SK-N-SH treated with all-trans-retinoic acid at 6 μM for 48 hours (cell line): Measurements from ENCODE around the gene UTP18.

ENCODE experiments used
- ARNTL ChIP-seq: fragments of 450-650 bp; formaldehyde crosslinking; IDR thresholded peaks from 2 replicates; pipeline ENCODE4 v1.5.0; 2020; ENCODE audit warnings: low read depth, mild to moderate bottlenecking, moderate library complexity, borderline replicate concordance
- CSDC2 ChIP-seq: fragments of 250-450 bp; sonication (Bioruptor Pico); IDR thresholded peaks from 2 replicates; pipeline ENCODE4 v1.5.0; 2020; ENCODE audit warnings: mild to moderate bottlenecking, moderate library complexity
- ISL1 ChIP-seq: fragments of 250-450 bp; sonication (Bioruptor Pico); IDR thresholded peaks from 2 replicates; pipeline ENCODE4 v2.1.2; 2022; ENCODE audit warnings: mild to moderate bottlenecking, moderate library complexity
- OSR1 ChIP-seq: fragments of 250-450 bp; sonication (Bioruptor Pico); IDR thresholded peaks from 2 replicates; pipeline ENCODE4 v1.8.0; 2022; ENCODE audit warnings: moderate library complexity, mild to moderate bottlenecking, inconsistent platforms
- PATZ1 ChIP-seq: fragments of 250-450 bp; sonication (Bioruptor Pico); IDR thresholded peaks from 2 replicates; pipeline ENCODE4 v1.8.0; 2020; ENCODE audit warnings: mild to moderate bottlenecking, moderate library complexity, borderline replicate concordance
- POU6F1 ChIP-seq: fragments of 250-450 bp; sonication (Bioruptor Pico); IDR thresholded peaks from 2 replicates; pipeline ENCODE4 v1.8.0; 2021; ENCODE audit warnings: low read depth, mild to moderate bottlenecking, moderate library complexity, borderline replicate concordance
- TCF4 ChIP-seq: fragments of 250-450 bp; sonication (Bioruptor Pico); IDR thresholded peaks from 2 replicates; pipeline ENCODE4 v1.8.0; 2021; ENCODE audit warnings: mild to moderate bottlenecking, moderate library complexity, borderline replicate concordance
- TOX ChIP-seq: fragments of 250-450 bp; sonication (Bioruptor Pico); IDR thresholded peaks from 2 replicates; pipeline ENCODE4 v1.8.0; 2021; ENCODE audit warnings: mild to moderate bottlenecking, moderate library complexity, borderline replicate concordance
- TSHZ2 ChIP-seq: fragments of 250-450 bp; sonication (Bioruptor Pico); IDR thresholded peaks from 2 replicates; pipeline ENCODE4 v1.5.0; 2020; ENCODE audit warnings: mild to moderate bottlenecking, moderate library complexity
- ZFP3 ChIP-seq: fragments of 250-450 bp; sonication (Bioruptor Pico); IDR thresholded peaks from 2 replicates; pipeline ENCODE4 v1.5.0; 2020; ENCODE audit warnings: mild to moderate bottlenecking, moderate library complexity
- ZNF565 ChIP-seq: fragments of 450-650 bp; formaldehyde crosslinking; conservative IDR thresholded peaks from 2 replicates; pipeline ENCODE4 v1.5.0; 2020; ENCODE audit warnings: low read depth, mild to moderate bottlenecking, moderate library complexity
- ZNF8 ChIP-seq: fragments of 450-650 bp; formaldehyde crosslinking; IDR thresholded peaks from 2 replicates; pipeline ENCODE4 v1.5.0; 2020; ENCODE audit warnings: mild to moderate bottlenecking, moderate library complexity

GRCh38 chr17:51234162-51234561, 26.2 kb upstream of the UTP18 start:
- TF ChIP-seq POU6F1 (CRISPR knock-in tag) (no peak), CSDC2 (CRISPR knock-in tag) (no peak), PATZ1 (CRISPR knock-in tag) (no peak), ARNTL (no peak), ISL1 (CRISPR knock-in tag) (no peak), TOX (CRISPR knock-in tag) (no peak), ZFP3 (CRISPR knock-in tag) (no peak), ZNF8 (CRISPR knock-in tag) (no peak), ZNF565 (CRISPR knock-in tag) (no peak), TSHZ2 (no peak), TCF4 (CRISPR knock-in tag) (no peak), OSR1 (CRISPR knock-in tag) (no peak)
